Measurements from ENCODE around the gene KATNBL1. TPM values are rescaled to one million over a fixed set of nuclear protein-coding genes. Genes with fewer than 3 reads are reported as not detected.
A peak's percentile ranks its signal among the peaks of the same experiment; 100 is the strongest.

KATNBL1 gene, protein sequence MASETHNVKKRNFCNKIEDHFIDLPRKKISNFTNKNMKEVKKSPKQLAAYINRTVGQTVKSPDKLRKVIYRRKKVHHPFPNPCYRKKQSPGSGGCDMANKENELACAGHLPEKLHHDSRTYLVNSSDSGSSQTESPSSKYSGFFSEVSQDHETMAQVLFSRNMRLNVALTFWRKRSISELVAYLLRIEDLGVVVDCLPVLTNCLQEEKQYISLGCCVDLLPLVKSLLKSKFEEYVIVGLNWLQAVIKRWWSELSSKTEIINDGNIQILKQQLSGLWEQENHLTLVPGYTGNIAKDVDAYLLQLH
- total RNA-seq, result 102 TPM

DNA sequence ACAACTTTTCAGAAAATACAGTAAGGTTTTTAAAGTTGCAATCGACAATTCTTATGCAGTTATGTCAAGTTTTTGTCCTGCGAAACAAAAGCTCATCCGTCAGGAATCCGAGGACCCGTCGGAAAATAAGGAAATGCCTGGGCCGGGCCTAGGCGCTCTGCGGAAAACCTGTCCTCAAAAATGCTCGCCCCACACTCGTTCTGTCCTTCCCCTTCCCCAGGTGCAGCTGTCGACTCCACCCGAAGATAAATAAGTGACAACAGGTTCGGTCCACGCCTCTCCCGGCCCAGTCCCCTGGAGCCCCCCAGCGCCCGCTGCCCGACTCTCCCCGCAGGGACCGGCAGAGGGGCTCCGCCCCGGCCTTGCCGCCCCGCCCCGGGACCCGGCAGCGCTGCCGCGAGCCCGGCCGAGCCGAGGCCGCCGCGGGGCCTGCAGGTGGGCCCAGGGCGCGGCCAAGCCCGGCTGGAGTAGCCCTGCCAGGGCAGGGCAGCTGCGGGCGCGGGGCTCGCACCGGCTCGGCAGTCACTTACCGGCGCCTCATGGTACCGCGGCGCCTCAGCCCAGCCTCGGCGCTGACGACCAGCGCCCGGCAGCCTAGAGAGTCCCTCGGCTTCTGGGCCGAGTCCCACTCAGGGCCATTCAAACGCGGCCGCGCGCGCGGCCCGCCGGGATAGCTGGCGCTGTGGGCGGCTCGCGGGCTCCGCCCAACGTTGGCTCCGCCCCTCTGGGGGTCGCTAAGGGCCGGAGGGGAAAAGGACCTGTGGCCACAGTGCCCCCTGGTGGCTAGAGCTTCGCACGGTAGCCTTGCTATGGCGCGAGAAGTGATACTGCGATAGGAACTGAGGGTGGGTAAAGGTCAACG lies at the start of gene KATNBL1:
TSS of gene KATNBL1 (minus strand) at position 676 of the 862 bp plus-strand sequence. CDS start 46,420 bp downstream, outside the sequence.
- DNase-seq, result peak; percentile 98

DNA sequence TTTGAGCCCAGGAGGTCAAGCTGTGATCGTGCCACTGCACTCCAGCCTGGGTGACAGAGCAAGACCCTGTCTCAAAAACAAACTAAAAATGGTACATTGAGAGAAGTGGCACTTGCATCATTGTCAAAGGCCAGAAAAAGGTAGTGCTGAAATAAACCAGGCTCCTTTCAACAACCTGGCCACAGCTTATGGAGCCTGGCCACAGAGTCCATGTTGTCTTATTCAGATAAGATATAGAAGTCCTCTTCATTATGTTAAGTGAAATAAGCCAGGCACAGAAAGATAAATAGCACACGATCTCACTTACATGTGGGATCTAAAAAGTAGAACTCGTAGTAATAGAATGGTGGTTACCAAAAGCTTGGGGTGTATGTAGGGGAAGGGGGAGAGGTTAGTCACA lies 49.7 kb upstream of the KATNBL1 start:
- DNase-seq, result no peak

DNA sequence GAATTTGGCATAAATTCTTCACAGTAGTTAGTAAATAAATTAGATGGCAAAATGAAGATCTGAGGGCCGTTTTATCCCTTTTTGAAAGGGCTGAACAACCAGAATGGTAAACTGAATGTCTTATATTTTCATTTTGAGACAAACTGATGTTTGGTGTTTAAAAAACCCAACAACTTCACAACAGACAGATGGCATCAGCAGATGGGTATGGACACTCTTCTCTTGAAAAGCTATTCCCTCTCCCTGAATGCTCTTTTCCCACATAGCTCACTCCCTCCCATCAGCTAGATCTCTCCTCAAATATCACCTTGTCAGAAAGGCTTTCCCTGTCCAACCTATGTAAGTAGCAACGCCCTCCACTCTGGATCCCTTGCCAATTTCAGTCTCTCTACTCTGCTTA lies 48.3 kb upstream of the KATNBL1 start:
- DNase-seq, result no peak

DNA sequence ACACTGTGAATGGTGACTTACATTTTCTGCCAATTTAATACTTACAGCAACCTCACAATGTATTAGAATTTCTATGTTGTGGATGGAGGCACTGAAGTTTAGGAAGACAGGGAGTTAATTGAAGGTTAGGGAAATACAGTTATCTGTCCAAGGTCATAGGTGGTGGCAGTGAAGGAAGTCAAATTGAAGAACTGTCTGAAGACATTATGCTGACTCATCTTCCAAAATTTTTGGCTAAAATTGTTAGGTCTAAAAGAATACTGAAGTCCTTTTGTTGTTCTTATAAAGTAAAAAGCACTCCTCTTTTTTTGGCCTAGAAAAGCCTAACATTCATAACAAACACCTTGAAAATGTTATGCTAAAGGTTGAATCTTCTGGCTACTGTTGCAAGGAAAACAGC lies 42.6 kb upstream of the KATNBL1 start:
- DNase-seq, result no peak

DNA sequence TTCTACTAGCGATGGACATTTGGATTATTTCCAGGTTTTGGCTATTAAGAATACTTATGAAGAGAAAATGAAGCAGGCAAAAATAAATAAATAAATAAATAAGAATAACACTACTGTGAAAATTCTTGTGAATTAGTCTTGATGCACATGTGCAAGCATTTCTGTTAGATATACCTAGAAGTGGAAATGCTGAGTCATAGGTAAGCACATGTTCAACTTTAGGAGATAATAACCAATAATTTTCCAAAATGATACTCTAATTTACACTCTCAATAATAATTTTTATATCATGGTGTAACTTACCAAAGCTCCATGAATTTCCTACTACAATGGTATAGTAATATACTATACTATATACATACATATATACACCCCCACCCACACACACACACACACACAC lies 38.3 kb upstream of the KATNBL1 start:
- DNase-seq, result no peak

DNA sequence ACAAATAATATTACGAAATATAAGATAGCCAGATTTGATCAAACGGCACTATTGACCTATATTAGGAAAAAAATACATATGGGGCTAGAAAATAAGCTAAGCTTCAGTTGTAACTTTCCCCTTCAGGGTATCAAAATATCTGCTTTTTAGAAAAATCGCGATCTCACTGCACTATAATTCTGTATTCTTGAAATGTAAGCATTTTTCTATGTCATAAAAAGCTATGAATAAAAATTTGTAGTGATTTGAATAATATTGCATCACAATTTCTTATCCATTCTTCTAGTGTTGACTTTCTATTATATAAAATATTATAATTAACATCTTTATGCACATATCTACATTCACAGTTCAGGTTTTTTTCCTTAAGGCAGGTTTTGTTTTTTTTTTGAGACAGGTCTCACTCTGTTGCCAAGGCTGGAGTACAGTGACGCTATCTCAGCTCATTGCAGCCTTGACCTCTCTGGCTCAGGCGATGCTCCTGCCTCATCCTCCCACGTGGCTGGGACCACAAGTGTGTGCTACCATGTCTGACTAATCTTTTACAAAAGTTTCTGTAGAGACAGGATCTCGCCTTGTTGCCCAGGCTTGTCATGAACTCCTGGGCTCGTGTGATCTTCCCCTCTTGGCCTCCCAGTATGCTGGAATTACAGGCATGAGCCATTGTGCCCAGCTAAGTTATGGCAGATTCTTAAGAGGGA lies 36.5 kb upstream of the KATNBL1 start:
- DNase-seq, result no peak

DNA sequence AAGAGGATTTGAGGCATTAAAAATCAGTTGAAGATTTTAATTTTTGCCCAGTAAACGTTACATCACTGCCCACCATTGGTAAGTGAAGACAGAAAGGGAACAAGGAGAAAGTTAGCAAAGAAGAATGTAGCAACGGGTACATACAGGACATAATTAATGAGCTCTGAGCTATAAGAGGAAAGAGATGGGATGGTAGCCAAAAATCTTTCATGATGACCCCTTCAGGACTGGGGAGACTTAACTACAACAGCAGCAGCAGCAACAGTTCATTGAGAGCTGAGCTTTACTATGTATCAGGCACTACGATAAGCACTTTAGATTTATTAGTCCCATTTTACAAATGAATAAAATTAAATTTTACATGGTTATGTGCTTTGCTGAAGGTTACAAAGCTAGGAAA lies 33.3 kb upstream of the KATNBL1 start:
- DNase-seq, result peak; percentile 2

DNA sequence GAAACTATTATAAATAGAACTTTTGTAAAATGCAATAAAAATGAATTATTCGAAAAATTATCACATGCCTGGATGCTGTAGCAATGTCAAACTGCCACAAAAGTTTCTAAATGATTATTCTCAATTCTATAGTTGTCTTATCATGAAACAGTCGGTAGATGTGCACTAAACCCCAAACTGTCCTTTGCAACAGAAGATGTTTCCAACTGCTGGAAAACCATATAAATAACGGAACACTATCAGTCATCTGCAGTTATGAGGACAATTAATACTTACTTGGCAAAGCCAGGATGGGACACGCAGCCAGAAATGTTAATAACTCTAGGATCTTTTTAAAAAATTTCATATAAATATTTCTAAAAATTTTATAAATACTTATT lies 32.4 kb upstream of the KATNBL1 start:
- no peak for DNase-seq

DNA sequence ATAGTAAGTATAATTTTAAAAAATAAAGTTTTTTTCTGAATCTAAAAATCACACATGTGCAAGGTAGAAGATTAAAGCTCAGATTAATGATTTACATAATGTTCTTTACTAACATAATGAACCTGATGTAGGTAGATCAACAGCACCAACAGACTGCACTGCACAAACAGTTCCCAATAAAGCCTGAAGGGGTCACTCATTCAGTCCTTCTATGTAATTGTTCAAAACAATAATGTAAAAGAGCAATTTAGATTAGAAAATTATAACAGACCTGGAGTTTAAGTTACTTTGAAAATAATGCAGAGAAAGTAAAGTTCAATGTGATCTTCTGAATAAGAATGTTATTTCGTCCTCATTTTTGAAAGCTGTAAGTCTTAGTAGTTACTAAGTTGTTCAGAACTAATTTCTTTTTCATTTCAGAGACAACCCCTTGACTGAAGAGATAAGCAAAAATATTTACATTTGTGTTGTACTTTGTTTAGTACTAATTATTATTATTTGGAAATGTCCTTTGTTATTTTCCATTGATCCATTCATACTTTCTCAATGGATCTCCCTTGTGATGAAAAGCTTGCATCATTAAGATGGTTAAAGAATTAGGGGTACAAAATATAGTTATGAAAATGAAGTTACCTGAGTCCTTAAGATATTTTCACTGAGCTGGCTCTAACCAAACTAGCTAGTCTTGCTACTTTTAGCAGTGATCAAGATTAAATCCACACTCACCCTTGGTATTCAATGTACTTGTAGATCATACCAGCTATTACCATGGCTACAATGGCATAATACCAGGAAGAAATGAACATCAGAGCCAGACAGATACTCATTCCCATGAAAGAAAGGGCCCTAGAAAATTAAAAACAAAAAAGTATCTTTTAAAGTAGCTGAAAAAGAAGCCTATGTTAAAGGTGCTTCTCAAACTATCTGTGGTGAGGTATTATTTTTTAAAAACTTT lies 31.8 kb upstream of the KATNBL1 start:
- peak; percentile 45 for DNase-seq

DNA sequence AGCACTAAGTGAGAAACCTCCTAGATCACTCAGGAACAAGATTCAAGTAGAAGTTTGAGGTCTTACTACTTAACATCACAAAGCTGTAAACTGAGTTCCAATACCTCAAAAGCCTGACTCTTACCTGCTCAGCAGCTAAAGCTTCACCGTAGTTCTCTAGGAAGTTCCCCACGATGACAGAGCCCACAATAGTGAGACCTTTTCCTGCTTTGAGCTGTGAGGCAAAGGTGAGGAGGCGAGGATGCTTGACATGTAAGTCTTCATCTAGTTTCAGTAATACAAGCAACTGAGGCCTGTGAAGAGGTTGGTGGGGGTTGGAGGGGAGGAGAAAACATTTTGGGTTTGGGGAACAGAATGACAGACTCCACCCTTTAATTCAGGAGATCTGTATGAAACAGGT lies 30.6 kb upstream of the KATNBL1 start:
- DNase-seq, result no peak

DNA sequence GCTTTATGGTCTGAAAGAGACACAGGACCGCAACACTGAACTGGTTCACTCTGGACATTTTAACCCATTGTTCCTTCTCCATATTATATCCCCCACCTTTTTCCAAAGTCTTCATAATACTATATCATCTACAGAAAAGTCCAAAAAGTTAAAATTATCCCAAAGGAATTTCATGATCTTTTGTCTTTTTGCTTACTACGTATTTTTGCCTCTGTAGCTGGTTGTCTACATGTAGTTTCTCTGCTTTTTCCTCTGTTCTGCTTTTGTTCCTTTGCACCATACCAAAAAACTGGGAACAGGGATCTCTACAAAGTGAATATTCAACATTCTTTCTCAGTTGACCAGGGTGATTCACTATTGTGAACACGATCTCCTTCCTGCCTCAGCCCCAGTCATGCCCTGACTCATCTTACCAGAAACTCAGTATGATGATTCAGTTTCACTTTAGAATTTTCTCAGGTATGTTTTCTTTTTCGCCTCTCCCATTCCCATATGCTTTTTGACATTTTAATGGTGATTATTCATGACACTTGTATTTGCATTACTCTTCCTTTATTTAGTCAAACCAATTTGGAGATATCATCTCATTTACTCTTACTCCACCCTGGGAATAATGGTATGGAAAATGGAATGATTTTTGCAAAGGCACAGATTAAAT lies 29.4 kb upstream of the KATNBL1 start:
- no peak for DNase-seq

DNA sequence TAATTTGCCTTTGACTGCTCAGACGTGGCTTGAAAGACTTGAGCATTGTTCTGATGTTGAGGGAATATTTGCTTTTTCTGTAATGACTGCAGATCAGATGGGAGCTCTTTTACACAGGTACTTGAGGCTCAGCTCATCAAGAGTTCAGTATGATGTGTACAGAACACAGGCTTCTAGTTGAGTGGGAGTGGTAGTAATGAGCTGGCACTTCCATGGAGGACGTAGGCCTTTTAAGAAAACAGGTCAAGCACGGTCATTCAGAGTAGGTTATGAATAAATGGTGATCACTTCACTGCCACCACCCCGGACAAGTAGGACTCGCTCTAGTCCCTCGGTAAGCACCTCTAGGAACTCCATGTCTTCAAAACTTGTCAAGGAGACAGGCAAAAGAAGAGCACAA lies 23.7 kb upstream of the KATNBL1 start:
- DNase-seq, result no peak

DNA sequence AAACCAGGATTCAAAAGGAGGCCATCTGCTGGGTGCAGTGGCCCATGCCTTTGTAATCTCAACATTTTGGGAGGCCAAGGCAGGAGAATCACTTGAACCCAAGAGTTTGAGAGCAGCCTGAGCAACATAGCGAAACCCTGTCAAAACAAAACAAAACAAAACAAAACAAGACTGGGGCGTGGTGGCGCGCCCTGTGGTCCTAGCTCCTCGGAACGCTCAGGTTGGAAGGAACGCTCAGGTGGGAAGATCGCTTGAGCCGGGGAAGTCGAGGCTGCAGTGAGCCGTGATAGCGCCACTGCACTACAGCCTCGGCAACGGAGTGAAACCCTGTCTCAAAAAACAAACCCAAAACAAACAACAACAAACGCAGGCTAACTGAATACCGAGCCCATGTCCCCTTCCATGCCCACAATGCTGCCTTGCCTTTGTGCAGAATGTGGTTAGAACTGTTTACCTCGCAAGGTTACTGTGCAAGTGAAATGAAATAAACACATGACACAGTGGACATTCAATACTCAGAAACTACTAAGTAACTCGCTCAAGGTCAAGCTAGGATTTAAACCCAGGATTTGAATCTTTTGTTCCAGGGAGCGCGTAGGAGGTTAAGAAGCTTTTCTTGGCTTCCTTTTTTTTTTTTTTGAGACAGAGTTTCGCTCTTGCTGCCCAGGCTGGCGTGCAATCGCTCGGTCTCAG lies 14.2 kb upstream of the KATNBL1 start:
- peak; percentile 21 for DNase-seq

DNA sequence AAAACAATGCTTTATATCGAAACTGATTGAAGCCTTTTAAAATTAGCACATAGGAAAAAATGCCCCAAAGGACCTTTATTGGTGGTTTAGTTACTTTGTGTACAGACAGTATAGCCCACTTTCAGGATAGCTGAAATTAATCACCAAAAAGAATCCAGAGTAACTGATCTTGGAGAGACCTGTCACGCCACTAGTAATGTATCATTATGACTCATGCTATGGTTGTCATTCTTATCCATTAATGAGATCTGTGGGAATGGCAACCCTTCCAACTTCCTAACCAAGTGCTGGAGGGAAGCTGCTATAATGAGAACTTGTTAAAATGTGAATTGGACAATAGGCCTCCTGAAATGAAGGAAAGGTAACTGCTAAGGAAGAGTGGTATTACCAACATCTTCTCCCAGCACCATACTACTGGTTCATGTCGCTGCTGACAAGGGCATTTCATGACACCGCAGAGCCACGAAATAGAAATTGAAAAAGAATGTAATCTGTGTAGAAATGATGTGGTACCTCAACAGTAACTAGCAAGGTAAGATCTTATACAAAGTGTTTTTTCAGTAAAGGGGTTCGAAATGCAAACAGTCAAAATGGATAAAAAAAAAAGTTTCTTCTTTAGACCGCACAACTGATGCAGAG lies 7.8 kb upstream of the KATNBL1 start:
- DNase-seq, result no peak

DNA sequence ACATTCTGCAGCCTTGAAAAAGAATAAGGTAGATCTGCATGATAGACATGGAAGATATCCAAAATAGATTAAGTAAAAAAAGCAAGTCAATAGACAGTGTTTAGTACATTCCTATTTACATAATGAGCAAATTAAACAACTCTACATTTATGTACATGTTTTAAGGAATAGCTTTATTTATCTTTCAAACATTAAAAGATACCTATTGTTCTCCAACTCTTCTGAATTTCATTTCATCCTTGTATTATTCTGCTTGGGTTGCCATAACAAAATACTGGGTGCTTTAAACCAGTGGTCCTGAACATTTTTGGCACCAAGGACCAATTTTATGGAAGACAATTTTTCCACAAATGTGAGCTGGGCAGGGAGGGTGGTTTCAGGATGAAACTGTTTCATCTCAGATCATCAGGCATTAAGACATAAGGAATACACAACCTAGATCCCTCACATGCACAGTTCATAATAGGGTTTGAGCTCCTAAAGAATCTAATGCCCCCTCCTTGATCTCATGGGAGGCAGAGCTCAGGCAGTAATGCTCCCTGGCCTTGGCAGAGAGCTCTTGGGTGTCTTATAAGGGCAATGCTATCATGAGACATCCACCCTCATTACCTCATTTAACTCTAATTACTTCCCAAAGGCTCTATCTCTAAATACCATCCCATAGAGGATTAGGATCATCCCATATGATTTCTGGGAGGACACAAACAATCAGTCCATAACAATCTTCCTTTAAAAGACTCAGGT lies 6.8 kb upstream of the KATNBL1 start:
- no peak for DNase-seq

DNA sequence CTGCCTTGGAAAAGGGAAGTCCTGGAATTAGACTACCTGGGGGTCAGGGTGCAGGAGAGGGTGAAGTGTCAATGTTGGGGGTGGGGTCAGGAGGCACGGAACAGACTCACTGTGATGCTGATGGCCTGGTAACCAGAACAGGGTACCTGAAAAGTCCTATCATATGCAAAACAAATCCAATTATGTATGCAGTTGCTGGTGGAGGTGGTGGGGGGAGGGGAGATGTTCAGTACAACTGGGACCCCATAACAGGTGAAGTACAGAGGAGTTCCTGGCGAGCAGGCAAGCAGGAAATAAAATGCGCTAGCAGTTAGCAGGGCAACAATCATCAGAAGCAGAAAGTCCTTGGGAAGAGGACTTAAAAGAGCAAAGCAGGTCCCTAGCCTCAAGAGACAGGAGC lies 4.2 kb upstream of the KATNBL1 start:
- no peak for DNase-seq

DNA sequence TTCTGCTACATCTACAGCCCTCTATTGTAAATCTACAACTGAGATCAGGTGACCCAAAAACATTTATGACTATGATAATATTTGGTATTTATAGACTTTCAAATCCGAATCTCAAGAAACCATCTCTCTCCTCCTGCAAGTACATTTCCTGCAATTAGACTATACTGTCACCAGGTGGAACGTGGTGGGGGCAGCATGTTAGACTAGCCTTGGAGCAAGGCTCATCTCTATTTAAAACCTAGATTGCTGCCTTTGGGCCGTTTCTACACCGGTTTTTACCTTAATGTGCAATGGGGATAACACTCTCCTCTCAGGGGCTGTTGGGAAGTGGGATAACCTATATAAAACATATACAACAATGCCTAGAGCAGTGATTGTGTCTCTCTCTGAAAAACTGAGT lies 3.8 kb upstream of the KATNBL1 start:
- no peak for DNase-seq

DNA sequence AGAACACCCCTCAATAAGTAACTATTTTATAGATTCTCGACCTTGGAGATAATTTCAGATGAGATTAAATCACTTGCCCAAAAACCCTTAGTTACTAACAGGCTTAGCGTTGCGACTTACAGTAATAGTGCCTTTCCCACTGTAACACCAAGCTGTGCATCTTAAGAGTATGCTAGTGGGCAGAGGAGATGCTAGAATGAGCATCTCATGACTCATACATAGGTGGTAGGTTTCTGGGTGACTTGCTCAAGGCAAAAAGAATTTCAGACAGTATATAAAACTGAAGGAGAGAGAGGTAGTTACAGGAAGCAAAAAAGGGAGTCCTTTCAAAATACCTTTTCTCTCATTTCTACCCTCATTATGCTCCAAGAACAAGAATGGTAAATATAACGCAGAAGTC lies 3.9 kb downstream of the KATNBL1 start:
- no peak for DNase-seq

DNA sequence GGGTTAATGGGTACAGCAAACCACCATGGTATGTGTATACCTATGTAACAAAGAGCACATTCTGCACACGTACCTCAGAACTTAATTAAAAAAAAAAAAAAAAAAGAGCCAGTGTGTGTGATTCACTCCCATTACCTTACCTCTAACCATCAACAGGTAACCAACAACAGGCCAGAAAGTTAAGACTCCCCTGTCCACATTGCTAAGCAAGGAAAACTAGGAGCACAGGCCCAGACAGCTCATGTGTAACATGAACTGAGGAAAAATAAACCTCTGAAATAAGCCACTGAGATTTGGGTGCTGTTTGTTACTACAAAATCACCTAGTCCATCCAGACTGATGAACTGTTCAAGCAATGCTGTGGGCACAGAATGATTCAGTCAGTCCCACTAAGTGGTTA lies 6.0 kb downstream of the KATNBL1 start:
- no peak for DNase-seq

DNA sequence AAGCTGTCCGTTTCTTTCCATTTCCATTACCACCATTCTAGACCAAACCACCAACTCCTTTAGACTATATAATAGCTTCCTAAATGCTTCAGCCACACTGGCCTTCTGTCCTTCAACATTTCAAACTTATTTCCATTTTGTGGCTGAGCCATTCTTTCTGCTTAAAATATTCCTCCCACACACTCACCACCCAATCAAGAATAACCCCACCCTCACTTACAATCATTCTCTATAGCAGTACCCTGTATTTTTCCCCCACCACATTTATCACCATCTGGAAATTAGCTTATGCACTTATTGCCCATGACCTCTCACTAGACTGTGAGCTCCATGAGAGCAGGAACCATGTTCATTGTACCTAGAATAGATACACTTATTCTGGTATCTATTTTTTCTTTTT lies 6.6 kb downstream of the KATNBL1 start:
- no peak for DNase-seq
